ENCODE measurements around the gene SALL1.

SALL1 gene

GRCh38 chr16:51119973-51120729, 30.9 kb downstream of the SALL1 start:
- H3K4me3 ChIP-seq (ENCODE audit: low read depth, low read length), result no peak overlapping the region
- no peak for DNase-seq (ENCODE audit: low read depth)

GRCh38 chr16:51119556-51119955, 31.5 kb downstream of the SALL1 start:
- DNase-seq (ENCODE audit: low read depth), result peak; percentile 31
- H3K4me3 ChIP-seq (ENCODE audit: low read depth, low read length), result no peak overlapping the region

GRCh38 chr16:51116353-51116752, 34.7 kb downstream of the SALL1 start:
- H3K4me3 ChIP-seq (ENCODE audit: low read depth, low read length), result no peak overlapping the region
- DNase-seq (ENCODE audit: low read depth), result no peak

GRCh38 chr16:51114382-51114781, 36.7 kb downstream of the SALL1 start:
- no peak for DNase-seq (ENCODE audit: low read depth)
- H3K4me3 ChIP-seq (ENCODE audit: low read depth, low read length), result no peak overlapping the region

- H3K4me3 ChIP-seq (ENCODE audit: low read depth, low read length), result no peak overlapping the region
These were observed 37.6 kb downstream of the SALL1 start for GRCh38 chr16:51113236-51114125.

GRCh38 chr16:51112323-51112722, 38.7 kb downstream of the SALL1 start:
- H3K4me3 ChIP-seq (ENCODE audit: low read depth, low read length), result no peak overlapping the region
- DNase-seq (ENCODE audit: low read depth), result no peak

More at GRCh38 chr16:51113236-51114125, 37.6 kb downstream of the SALL1 start:
- no peak for DNase-seq (ENCODE audit: low read depth)

GRCh38 chr16:51111759-51112158, 39.3 kb downstream of the SALL1 start:
- DNase-seq (ENCODE audit: low read depth), result no peak
- H3K4me3 ChIP-seq (ENCODE audit: low read depth, low read length), result no peak overlapping the region

GRCh38 chr16:51110700-51111157, 40.3 kb downstream of the SALL1 start:
- DNase-seq (ENCODE audit: low read depth), result no peak

GRCh38 chr16:51109173-51109572, 41.9 kb downstream of the SALL1 start:
- no peak for DNase-seq (ENCODE audit: low read depth)
- H3K4me3 ChIP-seq (ENCODE audit: low read depth, low read length), result no peak overlapping the region

More at GRCh38 chr16:51110700-51111157, 40.3 kb downstream of the SALL1 start:
- H3K4me3 ChIP-seq (ENCODE audit: low read depth, low read length), result no peak overlapping the region

GRCh38 chr16:51107742-51108141, 43.3 kb downstream of the SALL1 start:
- no peak overlapping the region for H3K4me3 ChIP-seq (ENCODE audit: low read depth, low read length)
- DNase-seq (ENCODE audit: low read depth), result no peak

GRCh38 chr16:51106535-51106934, 44.5 kb downstream of the SALL1 start:
- H3K4me3 ChIP-seq (ENCODE audit: low read depth, low read length), result no peak overlapping the region
- DNase-seq (ENCODE audit: low read depth), result no peak

GRCh38 chr16:51103590-51103989, 47.5 kb downstream of the SALL1 start:
- no peak overlapping the region for H3K4me3 ChIP-seq (ENCODE audit: low read depth, low read length)
- DNase-seq (ENCODE audit: low read depth), result no peak

GRCh38 chr16:51097729-51098128, 53.3 kb downstream of the SALL1 start:
- DNase-seq (ENCODE audit: low read depth), result no peak
- H3K4me3 ChIP-seq (ENCODE audit: low read depth, low read length), result no peak overlapping the region

GRCh38 chr16:51095890-51096626, 55.0 kb downstream of the SALL1 start:
- no peak overlapping the region for H3K4me3 ChIP-seq (ENCODE audit: low read depth, low read length)
- DNase-seq (ENCODE audit: low read depth), result no peak

- no peak overlapping the region for H3K4me3 ChIP-seq (ENCODE audit: low read depth, low read length)
- DNase-seq (ENCODE audit: low read depth), result no peak
These were observed 55.8 kb downstream of the SALL1 start for GRCh38 chr16:51095084-51095881.

- H3K4me3 ChIP-seq (ENCODE audit: low read depth, low read length), result no peak overlapping the region
- no peak for DNase-seq (ENCODE audit: low read depth)
These were observed 57.3 kb downstream of the SALL1 start for GRCh38 chr16:51093726-51094280.

All from skeletal muscle cell (primary cell).